ENCODE measurements around the gene DEFB123.
"Not testable (repeated sequence)": the region's sequence is repeated elsewhere in the genome, so short reads cannot be mapped to it uniquely, and the experiment has no call there.

Gene DEFB123, protein sequence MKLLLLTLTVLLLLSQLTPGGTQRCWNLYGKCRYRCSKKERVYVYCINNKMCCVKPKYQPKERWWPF

GRCh38 chr20:31440012-31440659 is at the start of gene DEFB123:
Gene DEFB123, plus strand, starts transcription at chr20:31440632. Its CDS starts 67 bp downstream, at chr20:31440699.
- no peak for DNase-seq (ENCODE audit: low read depth in 2 of 2)

- no peak for DNase-seq (ENCODE audit: low read depth in 2 of 2)
Observed at GRCh38 chr20:31392836-31393235, 47.6 kb upstream of the DEFB123 start.

DNA sequence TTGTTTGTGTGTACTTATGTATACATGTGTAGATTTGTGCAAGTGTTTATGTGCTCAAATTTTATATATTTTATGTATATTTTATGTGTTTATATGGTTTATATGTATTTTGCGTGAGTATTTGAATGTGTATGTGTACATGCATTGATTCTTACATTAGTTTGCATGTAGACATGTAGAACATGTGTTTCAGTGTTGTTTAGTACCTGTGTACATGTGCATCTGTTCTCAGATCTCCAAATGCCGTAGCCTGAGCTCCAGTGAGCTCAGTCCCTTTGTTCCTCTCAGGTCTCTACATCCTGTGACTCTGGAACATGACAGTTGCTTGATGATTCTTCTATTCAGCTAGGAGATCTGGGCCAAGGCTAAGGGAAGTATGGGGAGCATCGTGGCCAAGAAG is 45.5 kb upstream of the DEFB123 start:
- no peak for DNase-seq (ENCODE audit: low read depth in 2 of 2)

GRCh38 chr20:31403886-31404285 is 36.5 kb upstream of the DEFB123 start:
- no peak for DNase-seq (ENCODE audit: low read depth in 2 of 2)

DNA sequence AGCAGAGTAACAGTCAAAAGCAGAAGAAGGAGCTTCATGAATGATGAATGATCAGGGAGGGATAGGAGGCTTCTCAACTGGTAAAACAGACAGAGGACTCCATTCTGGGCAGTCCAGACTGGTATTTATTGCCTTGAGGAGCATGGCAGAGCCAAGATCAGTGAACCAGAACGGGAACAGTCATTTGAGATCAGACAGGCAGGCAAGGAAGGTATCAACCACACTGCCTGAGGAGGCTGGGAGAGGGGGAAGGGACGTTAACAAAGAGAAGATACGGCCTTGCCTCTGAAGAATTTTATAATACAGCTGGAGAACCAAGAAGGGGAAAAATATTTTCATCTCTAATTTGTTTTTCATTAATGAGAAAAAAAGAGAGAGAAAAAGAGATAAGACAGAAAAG is 34.3 kb upstream of the DEFB123 start, which contains the start of gene DEFB121:
Gene DEFB121 (minus strand): TSS at position 101 of the 400 bp plus-strand sequence. CDS start 63 bp downstream, at position 38.
- no peak for DNase-seq (ENCODE audit: low read depth in 2 of 2)

- DNase-seq (ENCODE audit: low read depth in 2 of 2): no peak
Observed at GRCh38 chr20:31410011-31410410, 30.4 kb upstream of the DEFB123 start.

GRCh38 chr20:31414381-31414780 is 26.1 kb upstream of the DEFB123 start:
- no peak for DNase-seq (ENCODE audit: low read depth in 2 of 2)

DNA sequence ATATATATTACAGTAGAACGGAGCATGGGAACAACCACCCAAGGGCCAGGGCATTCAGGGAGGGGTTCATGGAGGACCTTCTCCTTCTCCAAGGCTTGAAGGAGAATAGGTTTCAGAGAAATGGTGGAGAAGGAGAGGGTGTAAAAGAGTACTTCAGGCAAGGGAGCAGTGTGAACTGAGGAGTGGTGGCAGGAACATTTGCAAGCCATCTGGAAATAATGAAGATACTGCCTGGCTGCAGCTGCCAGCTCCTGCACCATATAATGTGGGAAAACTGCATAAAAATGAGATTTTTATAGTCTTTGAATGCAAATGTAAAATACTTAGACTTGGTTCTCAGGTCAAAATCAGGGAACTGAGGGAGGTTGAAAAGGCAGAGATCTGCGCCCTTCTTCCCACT is 24.8 kb upstream of the DEFB123 start:
- no peak for DNase-seq (ENCODE audit: low read depth in 2 of 2)

DNA sequence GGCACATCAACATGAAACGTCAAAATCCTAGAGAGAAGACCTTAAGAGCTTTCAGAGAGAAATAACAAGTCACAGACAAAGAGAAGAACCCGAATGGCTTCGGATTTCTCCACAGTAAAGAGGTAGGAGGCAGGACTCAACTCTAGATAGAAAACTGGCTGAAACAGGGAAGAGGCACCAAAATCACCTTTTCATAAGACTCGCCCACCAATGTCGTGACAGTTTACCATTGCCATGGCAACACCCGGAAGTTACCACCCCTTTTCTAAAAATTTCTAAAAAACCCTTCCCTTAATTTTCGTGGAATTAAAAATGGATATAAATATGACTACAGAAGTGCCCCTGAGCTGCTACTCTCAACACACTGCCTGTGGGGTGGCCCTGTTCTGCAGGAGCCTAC is 22.1 kb upstream of the DEFB123 start:
- no peak for DNase-seq (ENCODE audit: low read depth in 2 of 2)

DNA sequence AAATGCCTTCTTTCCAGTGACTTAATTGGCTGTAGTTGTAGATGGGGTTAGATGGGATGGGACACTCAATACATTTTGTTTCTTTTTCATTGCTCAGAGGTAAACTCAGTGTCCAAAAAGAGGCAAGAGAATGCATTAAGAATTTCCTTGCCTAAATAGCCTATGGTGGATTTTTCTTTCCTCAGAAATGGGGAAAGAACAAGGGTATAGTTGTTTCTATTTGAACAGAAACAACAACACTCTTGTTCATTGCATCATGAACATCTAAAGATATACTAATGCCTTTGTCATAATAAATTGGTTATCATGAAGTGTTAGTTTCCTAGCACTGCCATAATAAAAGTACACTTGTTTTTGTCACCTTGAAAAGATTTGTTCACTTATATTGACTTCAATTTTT is 14.6 kb upstream of the DEFB123 start:
- DNase-seq (ENCODE audit: low read depth in 2 of 2): no peak

GRCh38 chr20:31426891-31427551 is 13.4 kb upstream of the DEFB123 start:
- DNase-seq (ENCODE audit: low read depth in 2 of 2): not testable (repeated sequence)

- not testable (repeated sequence) for DNase-seq (ENCODE audit: low read depth in 2 of 2)
Observed at GRCh38 chr20:31427576-31427975, 12.9 kb upstream of the DEFB123 start.

- DNase-seq (ENCODE audit: low read depth in 2 of 2): no peak
Observed at GRCh38 chr20:31430568-31431115, 9.8 kb upstream of the DEFB123 start.

- no peak for DNase-seq (ENCODE audit: low read depth in 2 of 2)
Observed at GRCh38 chr20:31446084-31446819, 5.8 kb downstream of the DEFB123 start.

- no peak for DNase-seq (ENCODE audit: low read depth in 2 of 2)
Observed at GRCh38 chr20:31449511-31450414, 9.3 kb downstream of the DEFB123 start.

DNA sequence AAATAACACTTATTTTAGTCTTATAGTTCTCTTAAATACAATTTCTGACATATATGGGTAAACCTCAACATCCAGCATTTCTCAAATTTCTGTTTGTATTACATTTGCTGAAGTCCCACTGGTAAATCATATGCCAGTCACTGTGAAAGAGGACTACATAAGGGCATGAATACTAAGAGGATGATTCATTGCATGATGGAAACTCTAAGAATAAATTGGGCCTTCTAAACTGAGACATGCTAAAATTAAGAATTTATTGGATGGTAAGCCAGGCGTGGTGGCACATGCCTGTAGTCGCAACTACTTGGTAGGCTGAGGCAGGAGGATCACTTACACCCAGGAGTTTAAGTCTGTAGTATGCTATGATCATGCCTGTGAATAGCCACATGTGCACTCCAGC is 12.1 kb downstream of the DEFB123 start:
- no peak for DNase-seq (ENCODE audit: low read depth in 2 of 2)

DNA sequence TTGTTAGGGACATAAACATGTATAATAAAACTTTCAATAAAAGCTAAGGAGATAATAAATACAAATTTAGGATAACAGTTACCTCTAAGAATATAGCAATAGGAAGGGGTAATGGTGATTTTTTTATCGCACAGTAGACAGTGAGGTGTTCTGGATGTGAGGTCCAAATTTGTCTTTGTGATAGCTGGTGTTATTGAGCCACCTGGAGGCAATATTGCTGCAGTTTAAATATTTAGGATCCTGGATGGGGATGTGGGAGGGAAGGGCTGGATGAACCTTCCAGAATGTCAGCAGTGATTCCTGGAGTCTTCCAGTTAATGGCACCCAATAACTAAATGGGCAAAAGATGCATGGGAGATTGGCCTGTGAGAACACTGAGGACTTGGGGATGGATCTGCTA is 13.9 kb downstream of the DEFB123 start:
- DNase-seq (ENCODE audit: low read depth in 2 of 2): no peak

- DNase-seq (ENCODE audit: low read depth in 2 of 2): not testable (repeated sequence)
Observed at GRCh38 chr20:31470946-31471345, 30.5 kb downstream of the DEFB123 start.

DNA sequence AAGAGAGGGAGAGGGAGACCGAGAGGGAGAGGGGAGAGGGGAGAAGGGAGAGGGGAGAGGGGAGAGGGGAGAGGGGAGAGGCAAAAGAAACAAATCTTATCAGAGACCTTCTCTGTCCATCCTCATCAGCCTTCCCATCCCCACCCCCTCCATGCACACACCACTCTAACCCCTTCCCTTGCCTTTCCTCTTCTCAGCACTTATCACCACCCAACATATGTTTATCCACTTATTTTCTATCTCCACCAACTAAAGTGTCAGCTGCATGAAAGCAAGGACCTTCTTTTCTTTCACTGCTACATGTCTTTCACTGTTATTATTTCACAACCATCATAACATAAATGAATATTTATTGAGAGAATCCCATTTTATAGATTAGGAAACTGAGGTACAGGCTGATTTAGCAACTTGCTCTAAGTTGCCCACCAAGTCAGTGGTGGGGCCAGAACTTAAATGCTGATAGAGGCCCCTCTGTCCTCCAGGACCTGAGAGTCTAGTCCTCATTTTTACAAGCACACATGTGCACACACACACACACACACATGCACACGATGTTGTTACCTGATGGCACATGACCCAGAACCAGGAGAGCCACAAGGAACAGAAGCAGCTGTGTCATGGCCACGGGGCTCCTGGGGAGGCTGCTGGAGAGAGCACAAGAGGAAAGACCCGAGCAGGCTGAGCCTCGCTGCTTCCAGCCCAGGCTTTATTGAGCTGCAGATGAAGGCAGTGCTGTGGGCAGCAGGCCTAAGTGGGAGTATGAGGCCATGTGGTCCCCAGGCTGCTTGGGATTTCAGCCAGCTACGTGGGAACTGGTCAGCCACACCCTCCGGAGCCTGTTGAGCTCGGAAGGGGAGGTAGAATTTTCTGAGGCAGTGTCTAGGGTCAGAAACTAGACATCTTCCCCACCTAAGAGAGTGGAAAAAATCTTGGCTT is 32.2 kb downstream of the DEFB123 start:
- no peak for DNase-seq (ENCODE audit: low read depth in 2 of 2)

Measured in stimulated activated CD4-positive, alpha-beta T cell treated with anti-CD3 and anti-CD28 coated beads, Interleukin-1b, Interleukin-23, amount 100 ng/mL, for 4 hours (primary cell).